Mucosa of descending colon (tissue), 3 donors: ENCODE data around the gene KSR2. TPM values are rescaled to one million over a fixed set of nuclear protein-coding genes. Genes with fewer than 3 reads are reported as not detected.
"Not testable (repeated sequence)": the region's sequence is repeated elsewhere in the genome, so short reads cannot be mapped to it uniquely, and the experiment has no call there.

Experiments
- ATAC-seq: fragments of 200-7000 bp; cut with Tn5 transposase; one replicate; pipeline ENCODE4 v1.9.1; 2020; ENCODE audit warnings: mild to moderate bottlenecking, moderate library complexity
- DNase-seq, 3 donors: peaks; one replicate each; pipeline ENCODE4 v3.0.0-alpha.2; 2020
- H3K36me3 ChIP-seq: fragments of 200-600 bp; one replicate; pipeline ENCODE4 v1.8.0; 2021; ENCODE audit warnings: low read depth, mild to moderate bottlenecking
- H3K4me1 ChIP-seq: fragments of 200-600 bp; one replicate; pipeline ENCODE4 v1.8.0; 2021; ENCODE audit warnings: low read depth, mild to moderate bottlenecking
- H3K4me3 ChIP-seq: fragments of 200-600 bp; one replicate; pipeline ENCODE4 v1.8.0; 2021; ENCODE audit warnings: mild to moderate bottlenecking
- H3K9me3 ChIP-seq: fragments of 200-600 bp; one replicate; pipeline ENCODE4 v1.8.0; 2021; ENCODE audit warnings: mild to moderate bottlenecking
- intact Hi-C, 2 donors: fragments of 100-400 bp; cut with DNase I in 1 of 2; cut with micrococcal nuclease in 1 of 2; formaldehyde crosslinking; loops; one replicate each; pipeline versions ENCODE4 v1.11.0 to v1.11.1; 2022; cut with DNase I, micrococcal nuclease
- total RNA-seq, 3 donors: library from RNA; stranded (reverse); fragmentation: NEBNext Ultra II Directional in 2 of 3; extraction: Animal tissue kit (Norgen Biotek cat#: 25700) in 2 of 3; gene quantifications; one replicate each; pipeline versions ENCODE4 v1.2.1 to v1.2.4, GENCODE V29; 2021 to 2023
- TF ChIP-seq, protein P1 (sequence below): fragments of 200-600 bp; IDR thresholded peaks from one replicate; pipeline ENCODE4 v1.8.0; 2022; ENCODE audit warnings: antibody characterized with exemption, mild to moderate bottlenecking
- donor health status: DM: no; HTN: no; CAD: no; lungs with moderate emphysema.
- donor health status: DM: no; HTN: no; CAD: no.
- donor health status: DM: no; HTN: yes; CAD: no.

KSR2 gene
- total RNA-seq, 3 donors from 2014 or later = 1.4 to 2.8 (median 2.5) TPM

DNA sequence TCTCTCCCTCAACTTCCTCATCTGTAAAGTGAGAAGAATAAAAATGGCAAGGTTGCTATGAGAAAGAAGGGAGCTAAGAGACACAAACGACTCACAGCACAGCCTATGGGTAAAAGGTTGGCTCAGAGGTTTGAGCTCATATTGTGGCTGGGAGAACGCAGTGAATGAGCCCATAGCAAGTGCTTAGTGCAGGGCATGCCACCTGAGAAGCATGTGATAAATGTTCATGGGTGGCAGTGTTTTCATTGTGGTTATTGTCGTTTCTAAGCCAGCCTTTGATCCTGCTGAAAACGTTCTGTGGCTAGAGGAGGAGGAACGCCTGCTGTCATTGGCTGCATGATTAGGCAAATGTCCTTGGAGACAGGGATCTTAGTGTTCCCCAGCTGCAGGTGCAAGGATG is 150.4 kb downstream of the KSR2 start:
- intact Hi-C loops = no loop called here
- TF ChIP-seq, protein P1, sequence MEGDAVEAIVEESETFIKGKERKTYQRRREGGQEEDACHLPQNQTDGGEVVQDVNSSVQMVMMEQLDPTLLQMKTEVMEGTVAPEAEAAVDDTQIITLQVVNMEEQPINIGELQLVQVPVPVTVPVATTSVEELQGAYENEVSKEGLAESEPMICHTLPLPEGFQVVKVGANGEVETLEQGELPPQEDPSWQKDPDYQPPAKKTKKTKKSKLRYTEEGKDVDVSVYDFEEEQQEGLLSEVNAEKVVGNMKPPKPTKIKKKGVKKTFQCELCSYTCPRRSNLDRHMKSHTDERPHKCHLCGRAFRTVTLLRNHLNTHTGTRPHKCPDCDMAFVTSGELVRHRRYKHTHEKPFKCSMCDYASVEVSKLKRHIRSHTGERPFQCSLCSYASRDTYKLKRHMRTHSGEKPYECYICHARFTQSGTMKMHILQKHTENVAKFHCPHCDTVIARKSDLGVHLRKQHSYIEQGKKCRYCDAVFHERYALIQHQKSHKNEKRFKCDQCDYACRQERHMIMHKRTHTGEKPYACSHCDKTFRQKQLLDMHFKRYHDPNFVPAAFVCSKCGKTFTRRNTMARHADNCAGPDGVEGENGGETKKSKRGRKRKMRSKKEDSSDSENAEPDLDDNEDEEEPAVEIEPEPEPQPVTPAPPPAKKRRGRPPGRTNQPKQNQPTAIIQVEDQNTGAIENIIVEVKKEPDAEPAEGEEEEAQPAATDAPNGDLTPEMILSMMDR = no peak
- no peak overlapping the region for H3K4me3 ChIP-seq
- no peaks in the 10 kb centered on the region for H3K9me3 ChIP-seq
- H3K36me3 ChIP-seq = no peaks in the 10 kb centered on the region
- DNase-seq (peak in 1 of 3 donors; percentile 24), ATAC-seq (peak; percentile 58)
- H3K4me1 ChIP-seq = no peaks in the 10 kb centered on the region

- ATAC-seq (no peak), DNase-seq (no peak)
- intact Hi-C loops = no loop called here
- H3K4me3 ChIP-seq = no peak overlapping the region
- no peaks in the 10 kb centered on the region for H3K4me1 ChIP-seq
- TF ChIP-seq, protein P1 = no peak
- no peaks in the 10 kb centered on the region for H3K36me3 ChIP-seq
- H3K9me3 ChIP-seq = no peaks in the 10 kb centered on the region
Observed at GRCh38 chr12:117809509-117809908, 159.3 kb downstream of the KSR2 start.

GRCh38 chr12:117807946-117808345 is 160.8 kb downstream of the KSR2 start:
- ATAC-seq = no peak
- intact Hi-C loops = no loop called here
- H3K9me3 ChIP-seq = no peaks in the 10 kb centered on the region

DNA sequence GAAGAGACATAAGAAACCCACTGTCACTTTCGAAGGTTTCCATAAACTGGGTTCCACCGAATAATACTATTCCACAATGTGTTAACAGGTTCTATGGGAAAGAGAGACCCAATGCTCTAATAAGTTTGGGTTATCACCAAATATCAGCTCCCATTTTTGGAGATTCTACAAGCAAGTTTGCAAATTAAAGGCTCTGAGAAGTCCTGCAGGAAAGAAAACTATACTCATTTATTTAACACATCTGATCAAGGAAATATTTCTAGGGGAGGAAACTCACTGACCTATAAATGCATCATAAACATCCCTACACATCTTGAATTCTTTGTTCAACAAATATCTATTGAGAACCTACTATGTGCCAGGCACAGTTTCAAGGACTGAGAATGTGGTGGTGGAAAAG is 161.4 kb downstream of the KSR2 start:
- DNase-seq = no peak
- no peaks in the 10 kb centered on the region for H3K9me3 ChIP-seq
- H3K4me3 ChIP-seq = no peak overlapping the region
- intact Hi-C loops = no loop called here
- TF ChIP-seq, protein P1 = no peak
- no peaks in the 10 kb centered on the region for H3K36me3 ChIP-seq
- H3K4me1 ChIP-seq = peaks cover 4% of the 10 kb centered on the region
- no peak for ATAC-seq

More at GRCh38 chr12:117807946-117808345, 160.8 kb downstream of the KSR2 start:
- TF ChIP-seq, protein P1 = no peak
- no peak for DNase-seq
- Histone ChIP-seq H3K4me1 (no peaks in the 10 kb centered on the region), H3K36me3 (no peaks in the 10 kb centered on the region), H3K4me3 (no peak overlapping the region)

GRCh38 chr12:117805865-117806264 is 162.9 kb downstream of the KSR2 start:
- ATAC-seq = no peak
- Histone ChIP-seq H3K4me1 (peaks cover 4% of the 10 kb centered on the region), H3K4me3 (no peak overlapping the region), H3K9me3 (no peaks in the 10 kb centered on the region), H3K36me3 (no peaks in the 10 kb centered on the region)
- no peak for DNase-seq
- intact Hi-C loops = no loop called here
- TF ChIP-seq, protein P1 = no peak

GRCh38 chr12:117803001-117803400 is 165.8 kb downstream of the KSR2 start:
- H3K9me3 ChIP-seq = no peaks in the 10 kb centered on the region
- no peak overlapping the region for H3K4me3 ChIP-seq
- ATAC-seq = peak; percentile 100
- DNase-seq = peak; percentile 61 to 67 (median 64)
- TF ChIP-seq, protein P1 = no peak
- no peaks in the 10 kb centered on the region for H3K36me3 ChIP-seq
- H3K4me1 ChIP-seq = peaks cover 4% of the 10 kb centered on the region
- intact Hi-C loops = no loop called here

GRCh38 chr12:117800711-117801110 is 168.1 kb downstream of the KSR2 start:
- H3K9me3 ChIP-seq, DNase-seq, H3K4me1 ChIP-seq, intact Hi-C loops, H3K36me3 ChIP-seq, ATAC-seq, H3K4me3 ChIP-seq: not testable (repeated sequence)
